Caco-2 (cell line): ENCODE measurements around the gene STAT5B. TPM values are rescaled to one million over a fixed set of nuclear protein-coding genes. Genes with fewer than 3 reads are reported as not detected.

ENCODE experiments used
- BruUV-seq: library from RNA; stranded (reverse); fragments of 400-500 nt; replicated peaks from 2 replicates; lab custom pipeline; 2021; lab: Mats Ljungman, UMichigan
- CTCF ChIA-PET: fragments of 300-600 bp; sonication (Branson Sonifier 250); formaldehyde crosslinking; loops from one replicate; lab custom pipeline; 2022; ENCODE audit warnings: antibody characterized with exemption; lab: Charles Lee
- POLR2A ChIA-PET: fragments of 300-600 bp; sonication (Branson Sonifier 250); formaldehyde crosslinking; loops from one replicate; lab custom pipeline; 2022; ENCODE audit warnings: antibody characterized with exemption; lab: Charles Lee
- DNase-seq, 2 experiments: peaks; one replicate each; pipeline versions ENCODE4 v3.0.0 to v3.0.0-alpha.2; 2020 to 2022
- H3K27me3 ChIP-seq: replicated peaks from 2 replicates; pipeline ENCODE4 v1.6.0; 2011; ENCODE audit warnings: low read length; ENCODE audit not compliant: control insufficient read depth, insufficient read depth
- H3K36me3 ChIP-seq: 2 replicates; pipeline ENCODE4 v1.5.1; 2011; ENCODE audit warnings: low read length; ENCODE audit not compliant: control insufficient read depth, insufficient read depth
- H3K4me1 ChIP-seq: fragments of 250-450 bp; sonication (Bioruptor Pico); 2 replicates; pipeline ENCODE4 v1.5.1; 2020; ENCODE audit warnings: mild to moderate bottlenecking
- H3K4me3 ChIP-seq: 2 replicates; pipeline ENCODE4 v1.5.1; 2011; ENCODE audit warnings: low read depth, mild to moderate bottlenecking, control low read depth, low read length
- H3K9me3 ChIP-seq: fragments of 250-450 bp; sonication (Bioruptor Pico); 2 replicates; pipeline ENCODE4 v1.5.1; 2020; ENCODE audit warnings: mild to moderate bottlenecking, moderate library complexity
- H3K27ac Mint-ChIP-seq: one replicate; pipeline ENCODE4 v1.8.0; 2022; ENCODE audit warnings: mixed read lengths; ENCODE audit not compliant: unreplicated experiment
- H3K27me3 Mint-ChIP-seq: one replicate; pipeline ENCODE4 v1.8.0; 2022; ENCODE audit warnings: mixed read lengths; ENCODE audit not compliant: insufficient read depth, unreplicated experiment
- H3K36me3 Mint-ChIP-seq: one replicate; pipeline ENCODE4 v1.8.0; 2022; ENCODE audit warnings: mild to moderate bottlenecking, mixed read lengths; ENCODE audit not compliant: insufficient read depth, unreplicated experiment
- H3K4me1 Mint-ChIP-seq: one replicate; pipeline ENCODE4 v1.8.0; 2022; ENCODE audit warnings: low read depth, mixed read lengths; ENCODE audit not compliant: unreplicated experiment
- H3K4me3 Mint-ChIP-seq: one replicate; pipeline ENCODE4 v1.8.0; 2022; ENCODE audit warnings: mild to moderate bottlenecking, moderate library complexity, mixed read lengths; ENCODE audit not compliant: unreplicated experiment
- H3K9me3 Mint-ChIP-seq: one replicate; pipeline ENCODE4 v1.8.0; 2022; ENCODE audit warnings: mixed read lengths; ENCODE audit not compliant: unreplicated experiment
- intact Hi-C: fragments of 100-400 bp; cut with micrococcal nuclease; formaldehyde crosslinking; loops from one replicate; pipeline ENCODE4 v1.10.0; 2022; ENCODE audit not compliant: unreplicated experiment
- total RNA-seq: library from RNA; stranded (reverse); gene quantifications from 2 replicates; pipeline ENCODE4 v1.2.3, GENCODE V29; 2022
- TF ChIP-seq, protein P1 (sequence below), 2 experiments: fragments of 200-600 bp in 1 of 2; IDR thresholded peaks; 1 replicate in 1 of 2; 2 replicates in 1 of 2; pipeline versions ENCODE4 v1.5.1 to v1.8.0; 2011 to 2022; ENCODE audit warnings: antibody characterized with exemption in 1 of 2, control low read depth in 1 of 2, inconsistent platforms in 1 of 2, low read depth in 1 of 2, low read length in 1 of 2, mild to moderate bottlenecking in 1 of 2, moderate library complexity in 1 of 2; ENCODE audit not compliant: insufficient read depth in 1 of 2, severe bottlenecking in 1 of 2, unreplicated experiment in 1 of 2

Gene STAT5B
- total RNA-seq, 1 experiment from 2014 or later = 46.9 TPM

DNA sequence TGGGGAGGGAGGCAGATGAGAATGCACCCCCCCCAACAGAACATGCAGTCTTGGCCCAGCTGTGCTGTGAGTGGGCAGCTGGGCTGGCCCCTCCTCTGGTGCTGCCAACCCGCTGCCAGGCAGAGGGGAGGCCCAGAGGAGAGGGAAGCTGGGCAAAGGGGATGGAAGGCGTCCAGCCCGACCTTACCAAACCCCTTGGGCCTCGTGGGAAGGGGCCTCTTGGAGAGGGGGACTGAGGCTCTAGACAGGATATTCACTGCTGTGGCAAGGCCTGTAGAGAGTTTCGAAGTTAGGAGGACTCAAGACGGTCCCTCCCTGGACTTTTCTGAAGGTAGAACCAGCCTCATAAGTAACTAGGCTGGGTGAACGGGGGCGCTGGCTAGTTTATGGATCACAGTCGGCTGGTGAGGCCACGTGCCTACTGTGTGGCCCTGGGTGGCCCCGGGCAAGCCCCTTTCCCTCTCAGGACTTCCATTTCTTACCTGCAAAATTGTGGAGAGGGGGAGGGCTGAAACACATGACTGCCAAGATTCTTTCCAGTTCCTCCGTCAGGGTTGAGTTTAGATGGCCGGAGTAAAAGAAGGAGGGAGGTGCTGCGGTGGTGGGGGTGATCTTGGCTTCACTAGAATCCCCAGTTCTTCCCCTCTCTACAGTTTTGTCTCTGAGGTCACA lies 11.2 kb upstream of the STAT5B start:
- no peaks in the 10 kb centered on the region for H3K9me3 ChIP-seq
- H3K9me3 Mint-ChIP-seq = no peaks in the 10 kb centered on the region
- TF ChIP-seq, protein P1, sequence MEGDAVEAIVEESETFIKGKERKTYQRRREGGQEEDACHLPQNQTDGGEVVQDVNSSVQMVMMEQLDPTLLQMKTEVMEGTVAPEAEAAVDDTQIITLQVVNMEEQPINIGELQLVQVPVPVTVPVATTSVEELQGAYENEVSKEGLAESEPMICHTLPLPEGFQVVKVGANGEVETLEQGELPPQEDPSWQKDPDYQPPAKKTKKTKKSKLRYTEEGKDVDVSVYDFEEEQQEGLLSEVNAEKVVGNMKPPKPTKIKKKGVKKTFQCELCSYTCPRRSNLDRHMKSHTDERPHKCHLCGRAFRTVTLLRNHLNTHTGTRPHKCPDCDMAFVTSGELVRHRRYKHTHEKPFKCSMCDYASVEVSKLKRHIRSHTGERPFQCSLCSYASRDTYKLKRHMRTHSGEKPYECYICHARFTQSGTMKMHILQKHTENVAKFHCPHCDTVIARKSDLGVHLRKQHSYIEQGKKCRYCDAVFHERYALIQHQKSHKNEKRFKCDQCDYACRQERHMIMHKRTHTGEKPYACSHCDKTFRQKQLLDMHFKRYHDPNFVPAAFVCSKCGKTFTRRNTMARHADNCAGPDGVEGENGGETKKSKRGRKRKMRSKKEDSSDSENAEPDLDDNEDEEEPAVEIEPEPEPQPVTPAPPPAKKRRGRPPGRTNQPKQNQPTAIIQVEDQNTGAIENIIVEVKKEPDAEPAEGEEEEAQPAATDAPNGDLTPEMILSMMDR (IDR thresholded peaks at IDR 0.05; ENCODE audit: insufficient read depth in 1 of 2, low read depth in 1 of 2, low read length in 1 of 2, severe bottlenecking in 1 of 2, unreplicated experiment in 1 of 2) = no peak
- ChIA-PET CTCF (no interaction called here), POLR2A (interaction anchor here (0.6 kb wide), 1 partner anchor 560 kb away, joined by 3 read pairs; no protein-coding TSS in a partner anchor)
- H3K36me3 Mint-ChIP-seq = no peaks in the 10 kb centered on the region
- H3K27me3 Mint-ChIP-seq = no peaks in the 10 kb centered on the region
- H3K4me3 Mint-ChIP-seq = peak overlapping the region; percentile 56
- H3K36me3 ChIP-seq = no peaks in the 10 kb centered on the region
- no TSS peak for BruUV-seq
- DNase-seq = peak in 1 of 2 experiments; percentile 31
- no peak overlapping the region for H3K27ac Mint-ChIP-seq
- peak overlapping the region; percentile 44 for H3K4me3 ChIP-seq
- 0 out of 2 replicates have a peak, but pooled peaks cover 7% of the 10 kb centered on the region for H3K4me1 ChIP-seq
- intact Hi-C loops = no loop called here
- H3K4me1 Mint-ChIP-seq = peaks cover 17% of the 10 kb centered on the region
- no peaks in the 10 kb centered on the region for H3K27me3 ChIP-seq

DNA sequence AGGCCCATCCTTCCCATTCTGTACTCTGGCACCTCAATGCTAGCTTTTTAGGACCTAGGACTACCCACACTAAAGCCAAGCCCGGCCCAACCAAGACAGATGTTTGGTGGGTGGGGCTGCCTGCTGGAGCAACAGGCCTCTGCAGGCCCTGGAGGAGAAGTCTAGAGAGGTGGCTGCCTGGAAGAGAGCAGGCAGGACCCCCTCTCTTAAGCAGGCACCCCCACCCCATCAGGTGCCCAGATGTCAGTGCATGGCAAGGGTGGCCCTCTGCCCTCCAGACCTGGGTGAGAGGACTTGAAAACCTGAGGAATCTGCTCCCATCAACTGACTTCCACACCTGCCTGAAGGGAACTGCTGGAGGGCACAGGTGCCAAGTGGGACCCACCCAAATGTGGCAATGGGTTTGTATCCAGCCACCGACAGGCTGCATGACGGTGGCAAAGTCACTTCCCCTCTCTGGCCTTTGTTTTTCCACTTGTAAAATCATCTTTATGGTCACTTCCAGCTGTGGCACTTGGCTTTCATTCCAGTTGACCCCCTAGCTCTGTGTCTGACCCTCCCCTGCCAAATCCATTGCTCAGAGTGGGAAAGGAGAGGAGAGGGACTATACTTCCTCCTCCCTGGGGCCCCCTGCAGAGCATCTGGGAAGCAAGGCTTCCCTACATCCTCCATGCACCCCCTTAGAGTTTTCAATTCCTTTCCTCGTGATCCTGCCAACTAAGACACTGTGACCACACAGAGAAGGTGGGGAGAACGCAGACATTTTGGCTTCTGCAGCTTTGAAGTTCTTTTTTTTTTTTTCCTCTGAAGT lies 10.4 kb upstream of the STAT5B start:
- TF ChIP-seq, protein P1 (IDR thresholded peaks at IDR 0.05; ENCODE audit: insufficient read depth in 1 of 2, low read depth in 1 of 2, low read length in 1 of 2, severe bottlenecking in 1 of 2, unreplicated experiment in 1 of 2) = no peak
- H3K36me3 Mint-ChIP-seq = no peaks in the 10 kb centered on the region
- intact Hi-C loops = no loop called here
- no peak overlapping the region for H3K27ac Mint-ChIP-seq
- Histone ChIP-seq H3K9me3 (no peaks in the 10 kb centered on the region), H3K4me3 (no peak overlapping the region), H3K4me1 (0 out of 2 replicates have a peak, but pooled peaks cover 7% of the 10 kb centered on the region), H3K27me3 (no peaks in the 10 kb centered on the region), H3K36me3 (no peaks in the 10 kb centered on the region)
- no peaks in the 10 kb centered on the region for H3K9me3 Mint-ChIP-seq
- no TSS peak for BruUV-seq
- H3K4me1 Mint-ChIP-seq = peaks cover 17% of the 10 kb centered on the region
- POLR2A ChIA-PET = no interaction called here
- H3K27me3 Mint-ChIP-seq = no peaks in the 10 kb centered on the region
- H3K4me3 Mint-ChIP-seq = peak overlapping the region; percentile 56
- CTCF ChIA-PET = no interaction called here
- DNase-seq = peak in 1 of 2 experiments; percentile 25

DNA sequence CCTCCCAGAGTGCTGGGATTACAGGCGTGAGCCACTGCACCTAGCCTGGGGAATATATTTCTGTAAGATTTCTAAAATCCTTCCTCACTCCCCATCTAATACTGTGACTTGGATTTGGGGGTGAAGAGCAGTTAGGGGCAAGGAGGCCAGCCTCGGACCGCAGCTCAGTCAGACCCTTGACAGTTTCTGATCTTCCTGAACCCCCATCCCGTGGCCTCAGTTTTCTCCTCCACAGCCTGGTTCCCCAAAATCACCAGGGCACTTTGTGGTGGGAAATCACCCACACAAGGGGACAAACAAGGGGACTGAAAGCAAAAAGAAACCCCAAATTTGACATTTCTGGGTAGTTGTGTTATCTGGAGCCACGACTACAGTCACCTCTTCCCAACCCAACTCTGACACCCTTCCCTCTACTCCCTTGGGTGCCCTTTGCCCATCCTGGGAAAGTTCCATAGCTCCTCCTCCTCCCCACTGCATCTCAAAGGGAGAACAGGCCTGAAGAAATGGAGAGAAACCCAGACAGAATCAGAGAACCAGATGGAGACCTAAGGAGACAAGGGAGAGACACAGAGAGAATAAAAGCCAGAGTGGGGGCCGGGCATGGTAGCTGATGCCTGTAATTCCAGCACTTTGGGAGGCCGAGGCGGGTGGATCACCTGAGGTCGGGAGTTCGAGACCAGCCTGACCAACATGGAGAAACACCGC lies 9.3 kb upstream of the STAT5B start:
- H3K27ac Mint-ChIP-seq = no peak overlapping the region
- BruUV-seq = no TSS peak
- Histone ChIP-seq H3K27me3 (no peaks in the 10 kb centered on the region), H3K4me1 (0 out of 2 replicates have a peak, but pooled peaks cover 7% of the 10 kb centered on the region), H3K36me3 (no peaks in the 10 kb centered on the region), H3K4me3 (no peak overlapping the region), H3K9me3 (no peaks in the 10 kb centered on the region)
- H3K9me3 Mint-ChIP-seq = no peaks in the 10 kb centered on the region
- CTCF ChIA-PET = no interaction called here
- intact Hi-C loops = no loop called here
- H3K4me3 Mint-ChIP-seq = no peak overlapping the region
- DNase-seq = no peak
- no peaks in the 10 kb centered on the region for H3K27me3 Mint-ChIP-seq
- peaks cover 17% of the 10 kb centered on the region for H3K4me1 Mint-ChIP-seq
- POLR2A ChIA-PET = no interaction called here
- TF ChIP-seq, protein P1 (IDR thresholded peaks at IDR 0.05; ENCODE audit: insufficient read depth in 1 of 2, low read depth in 1 of 2, low read length in 1 of 2, severe bottlenecking in 1 of 2, unreplicated experiment in 1 of 2) = no peak
- H3K36me3 Mint-ChIP-seq = no peaks in the 10 kb centered on the region
